ENCODE results near the gene PDPK1.
"Not testable (repeated sequence)": the region's sequence is repeated elsewhere in the genome, so short reads cannot be mapped to it uniquely, and the experiment has no call there.

DNA sequence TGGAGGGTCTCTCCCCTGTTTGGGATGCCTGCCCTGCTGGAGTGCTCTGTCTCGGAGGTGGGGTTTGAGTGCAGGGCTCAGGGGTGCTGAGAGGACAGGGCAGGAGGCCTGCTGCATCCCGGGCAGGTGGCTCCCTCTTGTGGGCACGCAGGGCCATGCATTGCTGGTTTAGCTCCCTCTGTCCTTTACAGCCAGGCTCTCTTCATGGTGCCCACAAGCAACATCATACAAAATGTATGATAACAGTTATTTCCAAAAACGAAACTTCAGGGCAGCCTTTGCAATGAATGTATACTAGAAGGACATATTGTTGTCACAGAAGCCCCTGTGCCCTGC, 22.9 kb downstream of the PDPK1 start:
- TF ChIP-seq, protein P1, sequence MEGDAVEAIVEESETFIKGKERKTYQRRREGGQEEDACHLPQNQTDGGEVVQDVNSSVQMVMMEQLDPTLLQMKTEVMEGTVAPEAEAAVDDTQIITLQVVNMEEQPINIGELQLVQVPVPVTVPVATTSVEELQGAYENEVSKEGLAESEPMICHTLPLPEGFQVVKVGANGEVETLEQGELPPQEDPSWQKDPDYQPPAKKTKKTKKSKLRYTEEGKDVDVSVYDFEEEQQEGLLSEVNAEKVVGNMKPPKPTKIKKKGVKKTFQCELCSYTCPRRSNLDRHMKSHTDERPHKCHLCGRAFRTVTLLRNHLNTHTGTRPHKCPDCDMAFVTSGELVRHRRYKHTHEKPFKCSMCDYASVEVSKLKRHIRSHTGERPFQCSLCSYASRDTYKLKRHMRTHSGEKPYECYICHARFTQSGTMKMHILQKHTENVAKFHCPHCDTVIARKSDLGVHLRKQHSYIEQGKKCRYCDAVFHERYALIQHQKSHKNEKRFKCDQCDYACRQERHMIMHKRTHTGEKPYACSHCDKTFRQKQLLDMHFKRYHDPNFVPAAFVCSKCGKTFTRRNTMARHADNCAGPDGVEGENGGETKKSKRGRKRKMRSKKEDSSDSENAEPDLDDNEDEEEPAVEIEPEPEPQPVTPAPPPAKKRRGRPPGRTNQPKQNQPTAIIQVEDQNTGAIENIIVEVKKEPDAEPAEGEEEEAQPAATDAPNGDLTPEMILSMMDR (IDR thresholded peaks at IDR 0.05; ENCODE audit: poor library complexity) = peak; percentile 51
- not testable (repeated sequence) for TF ChIP-seq EZH2 (IDR thresholded peaks at IDR 0.05; ENCODE audit: borderline replicate concordance)
